ENCODE results near the gene GLYAT.

Gene GLYAT

GRCh38 chr11:58757439-58757838, 25.7 kb upstream of the GLYAT start:
- Histone ChIP-seq H3K9ac (ENCODE audit: low read length) (no peak overlapping the region), H3K56ac (ENCODE audit: low read length) (no peak overlapping the region), H3K18ac (ENCODE audit: low read length) (no peak overlapping the region), H3K4me3 (ENCODE audit: low read length) (no peak overlapping the region), H2BK120ac (ENCODE audit: low read depth, low read length) (no peak overlapping the region), H3K79me2 (ENCODE audit: control insufficient read depth, insufficient read depth, low read length) (no peaks in the 10 kb centered on the region), H3K27ac (ENCODE audit: low read depth, low read length) (no peak overlapping the region), H3K23ac (ENCODE audit: low read length) (no peak overlapping the region), H4K8ac (ENCODE audit: low read depth, low read length) (no peak overlapping the region), H3K4me1 (ENCODE audit: control insufficient read depth, low read depth, low read length) (no peaks in the 10 kb centered on the region), H3K36me3 (ENCODE audit: control insufficient read depth, insufficient read depth, low read length) (no peaks in the 10 kb centered on the region), H3K27me3 (ENCODE audit: insufficient read depth, low read length, poor library complexity) (no peaks in the 10 kb centered on the region), H2BK5ac (ENCODE audit: low read length) (no peak overlapping the region), H2AK5ac (ENCODE audit: low read length) (no peak overlapping the region), H4K5ac (ENCODE audit: low read length) (no peak overlapping the region), H3K4me2 (ENCODE audit: low read length) (no peak overlapping the region), H3K4ac (ENCODE audit: low read depth, low read length) (no peak overlapping the region), H2BK15ac (replicated peaks; ENCODE audit: low read depth) (no peak overlapping the region), H3K79me1 (ENCODE audit: low read length) (no peaks in the 10 kb centered on the region)
- no peak for DNase-seq

GRCh38 chr11:58745705-58746364, 14.1 kb upstream of the GLYAT start:
- no peak overlapping the region for H3K27ac ChIP-seq (ENCODE audit: low read depth, low read length)
- no peak overlapping the region for H3K4me2 ChIP-seq (ENCODE audit: low read length)
- no peak overlapping the region for H2AK5ac ChIP-seq (ENCODE audit: low read length)
- H4K5ac ChIP-seq (ENCODE audit: low read length) = no peak overlapping the region
- no peak overlapping the region for H4K8ac ChIP-seq (ENCODE audit: low read depth, low read length)
- no peaks in the 10 kb centered on the region for H3K79me2 ChIP-seq (ENCODE audit: control insufficient read depth, insufficient read depth, low read length)
- no peaks in the 10 kb centered on the region for H3K27me3 ChIP-seq (ENCODE audit: insufficient read depth, low read length, poor library complexity)
- no peaks in the 10 kb centered on the region for H3K36me3 ChIP-seq (ENCODE audit: control insufficient read depth, insufficient read depth, low read length)
- no peak overlapping the region for H3K18ac ChIP-seq (ENCODE audit: low read length)
- H2BK120ac ChIP-seq (ENCODE audit: low read depth, low read length) = no peak overlapping the region
- no CpG with 5 or more reads among the region's 5 CpGs for WGBS (ENCODE audit: extremely low coverage, insufficient coverage, low lambda C conversion rate)
- H3K4me1 ChIP-seq (ENCODE audit: control insufficient read depth, low read depth, low read length) = no peaks in the 10 kb centered on the region
- H3K4me3 ChIP-seq (ENCODE audit: low read length) = no peak overlapping the region
- H3K9ac ChIP-seq (ENCODE audit: low read length) = no peak overlapping the region
- H3K4ac ChIP-seq (ENCODE audit: low read depth, low read length) = no peak overlapping the region
- H3K23ac ChIP-seq (ENCODE audit: low read length) = no peak overlapping the region
- H3K79me1 ChIP-seq (ENCODE audit: low read length) = no peaks in the 10 kb centered on the region
- DNase-seq = no peak
- no peak overlapping the region for H3K56ac ChIP-seq (ENCODE audit: low read length)
- no peak overlapping the region for H2BK15ac ChIP-seq (replicated peaks; ENCODE audit: low read depth)
- no peak overlapping the region for H2BK5ac ChIP-seq (ENCODE audit: low read length)

DNA sequence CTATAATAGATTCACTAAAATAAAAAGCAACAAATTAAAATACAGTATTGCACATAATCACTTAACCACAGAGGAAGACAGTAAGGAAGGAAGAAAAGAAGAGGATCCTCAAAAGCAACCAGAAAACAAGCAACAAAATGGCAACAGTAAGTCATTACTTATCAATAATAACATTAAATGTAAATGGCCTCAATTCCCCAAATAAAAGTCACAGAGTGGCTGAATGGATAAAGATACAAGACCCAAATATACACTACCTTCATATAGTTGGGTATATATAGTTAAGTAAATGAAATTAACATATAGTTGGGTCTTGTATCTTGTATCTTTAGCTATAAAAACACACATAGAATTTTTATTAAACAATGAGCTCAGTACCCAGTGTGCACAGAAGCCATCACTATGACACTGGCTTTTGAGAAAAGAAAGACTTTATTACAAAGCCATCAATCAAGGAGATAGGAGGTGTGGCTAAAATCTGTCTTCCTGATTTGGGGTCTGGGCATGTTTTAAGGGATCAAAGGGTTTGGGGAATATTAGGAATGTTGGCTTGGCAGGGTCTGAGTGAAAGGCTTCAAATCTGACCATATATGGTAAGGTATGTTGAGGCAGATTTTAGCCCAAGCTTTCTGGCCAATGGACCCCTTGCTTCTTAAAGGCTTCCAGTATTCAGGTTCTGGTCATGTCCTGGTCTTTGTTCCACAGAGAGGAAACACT, 13.4 kb upstream of the GLYAT start:
- no peak overlapping the region for H3K4me3 ChIP-seq (ENCODE audit: low read length)
- H4K8ac ChIP-seq (ENCODE audit: low read depth, low read length) = no peak overlapping the region
- no peak overlapping the region for H3K56ac ChIP-seq (ENCODE audit: low read length)

GRCh38 chr11:58742981-58743880, 11.5 kb upstream of the GLYAT start:
- H2BK5ac ChIP-seq (ENCODE audit: low read length) = no peak overlapping the region
- no CpG with 5 or more reads among the region's 3 CpGs for WGBS (ENCODE audit: extremely low coverage, insufficient coverage, low lambda C conversion rate)
- no peak overlapping the region for H3K4me2 ChIP-seq (ENCODE audit: low read length)

More for the DNA sequence above, 13.4 kb upstream of the GLYAT start:
- no peak overlapping the region for H3K4ac ChIP-seq (ENCODE audit: low read depth, low read length)
- no peak overlapping the region for H2AK5ac ChIP-seq (ENCODE audit: low read length)
- H4K5ac ChIP-seq (ENCODE audit: low read length) = no peak overlapping the region
- H3K27me3 ChIP-seq (ENCODE audit: insufficient read depth, low read length, poor library complexity) = no peaks in the 10 kb centered on the region
- H3K18ac ChIP-seq (ENCODE audit: low read length) = no peak overlapping the region
- no peak overlapping the region for H3K4me2 ChIP-seq (ENCODE audit: low read length)
- H2BK15ac ChIP-seq (replicated peaks; ENCODE audit: low read depth) = no peak overlapping the region
- H3K36me3 ChIP-seq (ENCODE audit: control insufficient read depth, insufficient read depth, low read length) = no peaks in the 10 kb centered on the region
- H3K9ac ChIP-seq (ENCODE audit: low read length) = no peak overlapping the region
- no peak for DNase-seq
- no peak overlapping the region for H3K27ac ChIP-seq (ENCODE audit: low read depth, low read length)
- H3K79me1 ChIP-seq (ENCODE audit: low read length) = no peaks in the 10 kb centered on the region
- H2BK120ac ChIP-seq (ENCODE audit: low read depth, low read length) = no peak overlapping the region
- H3K79me2 ChIP-seq (ENCODE audit: control insufficient read depth, insufficient read depth, low read length) = no peaks in the 10 kb centered on the region
- no peaks in the 10 kb centered on the region for H3K4me1 ChIP-seq (ENCODE audit: control insufficient read depth, low read depth, low read length)
- no peak overlapping the region for H3K23ac ChIP-seq (ENCODE audit: low read length)
- no peak overlapping the region for H2BK5ac ChIP-seq (ENCODE audit: low read length)

DNA sequence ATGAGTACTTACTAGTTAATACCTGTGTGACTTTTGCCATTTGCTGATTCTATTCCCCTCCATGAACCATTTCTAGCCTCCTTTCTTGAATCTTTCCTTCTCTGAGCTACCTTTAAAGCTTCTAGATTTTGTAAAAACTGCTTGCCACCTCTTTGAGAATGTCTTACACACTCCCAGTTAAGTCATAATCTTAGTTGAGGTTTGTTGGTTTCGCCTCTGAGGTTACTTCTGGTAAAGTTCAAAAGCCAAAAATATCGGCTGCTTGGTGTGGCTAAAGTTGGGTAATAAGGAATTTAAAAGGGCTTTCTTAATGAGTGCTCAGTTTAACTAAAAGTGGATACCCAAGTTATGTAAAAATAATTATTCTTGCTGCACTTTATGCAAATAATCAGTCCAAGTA, 10.4 kb upstream of the GLYAT start:
- no peak overlapping the region for H2BK120ac ChIP-seq (ENCODE audit: low read depth, low read length)
- H3K79me1 ChIP-seq (ENCODE audit: low read length) = no peaks in the 10 kb centered on the region
- no peak overlapping the region for H4K8ac ChIP-seq (ENCODE audit: low read depth, low read length)
- no peak for DNase-seq
- no peak overlapping the region for H2BK15ac ChIP-seq (replicated peaks; ENCODE audit: low read depth)
- no peak overlapping the region for H3K4me2 ChIP-seq (ENCODE audit: low read length)
- no peaks in the 10 kb centered on the region for H3K79me2 ChIP-seq (ENCODE audit: control insufficient read depth, insufficient read depth, low read length)
- H3K56ac ChIP-seq (ENCODE audit: low read length) = no peak overlapping the region
- WGBS (ENCODE audit: extremely low coverage, insufficient coverage, low lambda C conversion rate) = no CpG with 5 or more reads among the region's 2 CpGs
- H2AK5ac ChIP-seq (ENCODE audit: low read length) = no peak overlapping the region
- H3K4ac ChIP-seq (ENCODE audit: low read depth, low read length) = no peak overlapping the region
- H4K5ac ChIP-seq (ENCODE audit: low read length) = no peak overlapping the region
- no peak overlapping the region for H3K23ac ChIP-seq (ENCODE audit: low read length)
- no peak overlapping the region for H3K9ac ChIP-seq (ENCODE audit: low read length)
- no peak overlapping the region for H3K4me3 ChIP-seq (ENCODE audit: low read length)
- no peak overlapping the region for H2BK5ac ChIP-seq (ENCODE audit: low read length)
- no peak overlapping the region for H3K18ac ChIP-seq (ENCODE audit: low read length)
- no peaks in the 10 kb centered on the region for H3K36me3 ChIP-seq (ENCODE audit: control insufficient read depth, insufficient read depth, low read length)
- no peaks in the 10 kb centered on the region for H3K4me1 ChIP-seq (ENCODE audit: control insufficient read depth, low read depth, low read length)
- no peak overlapping the region for H3K27ac ChIP-seq (ENCODE audit: low read depth, low read length)
- H3K27me3 ChIP-seq (ENCODE audit: insufficient read depth, low read length, poor library complexity) = no peaks in the 10 kb centered on the region

More at GRCh38 chr11:58742981-58743880, 11.5 kb upstream of the GLYAT start:
- Histone ChIP-seq H2BK15ac (replicated peaks; ENCODE audit: low read depth) (no peak overlapping the region), H3K4me1 (ENCODE audit: control insufficient read depth, low read depth, low read length) (no peaks in the 10 kb centered on the region), H3K18ac (ENCODE audit: low read length) (no peak overlapping the region), H3K79me2 (ENCODE audit: control insufficient read depth, insufficient read depth, low read length) (no peaks in the 10 kb centered on the region), H2BK120ac (ENCODE audit: low read depth, low read length) (no peak overlapping the region), H3K56ac (ENCODE audit: low read length) (no peak overlapping the region), H3K27me3 (ENCODE audit: insufficient read depth, low read length, poor library complexity) (no peaks in the 10 kb centered on the region), H3K4me3 (ENCODE audit: low read length) (no peak overlapping the region), H3K36me3 (ENCODE audit: control insufficient read depth, insufficient read depth, low read length) (no peaks in the 10 kb centered on the region), H3K23ac (ENCODE audit: low read length) (no peak overlapping the region), H2AK5ac (ENCODE audit: low read length) (no peak overlapping the region), H3K4ac (ENCODE audit: low read depth, low read length) (no peak overlapping the region), H4K5ac (ENCODE audit: low read length) (no peak overlapping the region), H3K9ac (ENCODE audit: low read length) (no peak overlapping the region), H3K79me1 (ENCODE audit: low read length) (no peaks in the 10 kb centered on the region), H4K8ac (ENCODE audit: low read depth, low read length) (no peak overlapping the region), H3K27ac (ENCODE audit: low read depth, low read length) (no peak overlapping the region)
- DNase-seq = peak; percentile 14
